ENCODE results near the gene LRP1B. TPM values are rescaled to one million over a fixed set of nuclear protein-coding genes. Genes with fewer than 3 reads are reported as not detected.

The LRP1B gene
- total RNA-seq, 2 donors from 2014 or later: 0.79 to 1.8 TPM

- no peaks in the 10 kb centered on the region for H3K4me1 Mint-ChIP-seq
- no peaks in the 10 kb centered on the region for H3K36me3 Mint-ChIP-seq (ENCODE audit: low read depth)
- H3K27me3 Mint-ChIP-seq (ENCODE audit: insufficient read depth): no peaks in the 10 kb centered on the region
- Histone ChIP-seq H3K27me3 (ENCODE audit: control insufficient read depth, insufficient read depth, low read length, poor library complexity, severe bottlenecking) (no peaks in the 10 kb centered on the region), H3K4me3 (ENCODE audit: low read length) (no peak overlapping the region), H3K9ac (ENCODE audit: extremely low read depth, low read length, poor library complexity, severe bottlenecking) (no peak overlapping the region), H3K9me3 (ENCODE audit: control insufficient read depth, low read length) (peaks cover 10% of the 10 kb centered on the region), H3K4me1 (ENCODE audit: control insufficient read depth, insufficient read depth, low read length) (no peaks in the 10 kb centered on the region), H3K27ac (ENCODE audit: low read depth, low read length) (no peak overlapping the region), H3K36me3 (ENCODE audit: control insufficient read depth, insufficient read depth, low read length) (no peaks in the 10 kb centered on the region)
- no peak for TF ChIP-seq CTCF (conservative IDR thresholded peaks at IDR 0.05)
- no peak overlapping the region for H3K4me3 Mint-ChIP-seq
- H3K9me3 Mint-ChIP-seq: peaks cover 2% of the 10 kb centered on the region
- H3K27ac Mint-ChIP-seq: no peak overlapping the region
- WGBS, 2 experiments (ENCODE audit: insufficient coverage in 1 of 2, insufficient read length in 1 of 2): 95% methylated on average over 1 of the region's 1 CpG; no CpG with 5 or more reads in 1 of the 2 experiments
- DNase-seq: no peak
Measured at GRCh38 chr2:141437521-141437920, 693.3 kb downstream of the LRP1B start.

- TF ChIP-seq CTCF (conservative IDR thresholded peaks at IDR 0.05): no peak
Measured at GRCh38 chr2:141423124-141423523, 707.7 kb downstream of the LRP1B start.

GRCh38 chr2:141417246-141417797, 713.5 kb downstream of the LRP1B start:
- 100% methylated on average over 1 of the region's 1 CpG; no CpG with 5 or more reads in 1 of the 2 experiments for WGBS, 2 experiments (ENCODE audit: insufficient coverage in 1 of 2, insufficient read length in 1 of 2)

More at GRCh38 chr2:141423124-141423523, 707.7 kb downstream of the LRP1B start:
- Histone ChIP-seq H3K4me1 (ENCODE audit: control insufficient read depth, insufficient read depth, low read length) (no peaks in the 10 kb centered on the region), H3K36me3 (ENCODE audit: control insufficient read depth, insufficient read depth, low read length) (no peaks in the 10 kb centered on the region), H3K27ac (ENCODE audit: low read depth, low read length) (no peak overlapping the region), H3K9ac (ENCODE audit: extremely low read depth, low read length, poor library complexity, severe bottlenecking) (no peak overlapping the region), H3K27me3 (ENCODE audit: control insufficient read depth, insufficient read depth, low read length, poor library complexity, severe bottlenecking) (no peaks in the 10 kb centered on the region), H3K4me3 (ENCODE audit: low read length) (no peak overlapping the region), H3K9me3 (ENCODE audit: control insufficient read depth, low read length) (no peaks in the 10 kb centered on the region)
- Mint-ChIP-seq H3K4me3 (no peak overlapping the region), H3K4me1 (no peaks in the 10 kb centered on the region), H3K27me3 (ENCODE audit: insufficient read depth) (no peaks in the 10 kb centered on the region), H3K9me3 (no peaks in the 10 kb centered on the region), H3K27ac (no peak overlapping the region), H3K36me3 (ENCODE audit: low read depth) (no peaks in the 10 kb centered on the region)
- no peak for DNase-seq

More at GRCh38 chr2:141417246-141417797, 713.5 kb downstream of the LRP1B start:
- Mint-ChIP-seq H3K4me3 (no peak overlapping the region), H3K36me3 (ENCODE audit: low read depth) (peaks cover 1% of the 10 kb centered on the region), H3K27me3 (ENCODE audit: insufficient read depth) (no peaks in the 10 kb centered on the region), H3K9me3 (peaks cover 8% of the 10 kb centered on the region), H3K4me1 (no peaks in the 10 kb centered on the region), H3K27ac (no peak overlapping the region)
- TF ChIP-seq CTCF (conservative IDR thresholded peaks at IDR 0.05): no peak
- Histone ChIP-seq H3K36me3 (ENCODE audit: control insufficient read depth, insufficient read depth, low read length) (no peaks in the 10 kb centered on the region), H3K27ac (ENCODE audit: low read depth, low read length) (no peak overlapping the region), H3K9ac (ENCODE audit: extremely low read depth, low read length, poor library complexity, severe bottlenecking) (no peak overlapping the region), H3K4me3 (ENCODE audit: low read length) (no peak overlapping the region), H3K9me3 (ENCODE audit: control insufficient read depth, low read length) (peaks cover 13% of the 10 kb centered on the region), H3K27me3 (ENCODE audit: control insufficient read depth, insufficient read depth, low read length, poor library complexity, severe bottlenecking) (no peaks in the 10 kb centered on the region), H3K4me1 (ENCODE audit: control insufficient read depth, insufficient read depth, low read length) (no peaks in the 10 kb centered on the region)
- no peak for DNase-seq
